NCI-H524 treated with DMSO at 0.1 percent for 48 hours (cell line): Measurements from ENCODE around the gene FYB1.

Experiments used
- DNase-seq: peaks from one replicate; lab custom pipeline; 2025; lab: John Stamatoyannopoulos, UW

Gene FYB1

DNA sequence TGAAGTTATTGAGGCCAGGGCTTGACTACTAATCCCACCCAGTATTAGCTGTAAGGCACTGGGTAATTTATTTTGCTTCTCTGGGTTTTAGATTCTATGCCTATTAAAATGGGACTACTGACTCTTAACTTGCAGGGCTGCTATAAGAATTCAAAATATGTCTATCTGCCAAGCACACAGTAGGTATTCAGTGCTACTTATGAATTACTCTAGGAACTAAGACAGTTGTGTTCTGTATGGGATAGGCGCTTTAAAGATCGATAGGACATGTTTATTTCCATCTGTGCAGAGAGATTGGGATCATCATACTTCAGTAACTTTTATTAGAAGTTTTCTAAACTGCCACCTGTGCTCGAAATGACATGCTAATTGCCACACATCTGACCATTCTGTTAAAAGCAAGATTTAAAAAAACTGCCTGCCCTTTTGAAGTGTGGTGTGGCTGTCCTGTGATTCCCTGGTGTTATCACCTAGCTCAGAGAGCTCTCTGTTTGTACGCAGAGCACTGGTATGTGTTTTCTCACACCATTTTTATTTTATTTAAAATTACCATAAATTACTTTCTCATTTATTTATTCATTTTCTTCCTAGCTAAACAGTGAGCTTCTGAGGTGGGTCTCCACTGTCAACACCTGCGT is 58.7 kb downstream of the FYB1 start:
- DNase-seq, result no peak

DNA sequence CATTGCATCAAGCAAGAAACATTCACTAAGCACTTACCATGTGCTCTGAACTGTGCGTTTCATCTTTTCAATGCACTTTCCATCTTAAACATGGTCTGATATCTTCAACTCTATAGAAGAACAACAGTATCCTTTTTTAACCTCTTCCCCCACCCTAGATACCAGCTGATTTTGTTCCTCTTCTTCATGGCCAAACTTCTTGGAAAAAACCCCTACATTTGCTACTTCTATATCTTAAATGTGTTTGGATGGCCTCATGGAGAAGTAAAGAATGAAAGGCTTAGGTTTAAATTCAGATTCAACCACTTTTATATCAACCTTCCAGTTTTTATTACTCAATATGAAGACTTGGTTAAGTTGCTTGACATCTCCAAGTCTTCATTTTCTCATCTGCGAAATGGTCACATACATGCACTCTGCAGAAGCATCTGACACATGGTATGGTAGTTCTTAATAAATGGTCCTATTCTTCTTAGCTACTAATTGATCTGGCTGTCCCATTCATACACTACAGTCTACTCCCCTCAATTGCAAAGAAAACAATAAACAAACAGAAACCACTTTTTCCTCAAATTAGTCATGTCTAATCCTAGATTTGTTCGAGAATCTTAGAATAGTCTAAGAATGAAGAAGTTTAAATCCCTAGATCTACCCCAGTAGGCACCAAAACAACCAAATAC is 59.4 kb downstream of the FYB1 start:
- DNase-seq, result no peak

DNA sequence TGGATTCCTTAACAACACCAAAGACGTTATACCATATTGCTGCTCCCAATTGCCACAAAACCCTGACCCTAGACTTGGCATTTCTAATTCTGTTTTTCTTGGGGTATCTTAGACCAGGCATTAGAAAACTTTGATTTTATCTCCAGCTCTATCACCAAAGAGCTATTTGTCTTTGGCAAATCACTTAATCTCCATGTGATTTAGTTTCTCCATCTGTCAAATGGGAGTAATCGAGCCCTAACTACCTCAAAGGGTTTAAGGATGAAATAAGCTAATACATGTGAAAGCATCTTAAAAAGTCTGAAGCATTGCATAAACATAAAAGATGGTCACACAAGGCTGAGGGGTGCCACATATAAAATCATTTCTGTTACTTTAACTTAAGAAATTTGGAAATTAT is 60.6 kb downstream of the FYB1 start:
- DNase-seq, result no peak

DNA sequence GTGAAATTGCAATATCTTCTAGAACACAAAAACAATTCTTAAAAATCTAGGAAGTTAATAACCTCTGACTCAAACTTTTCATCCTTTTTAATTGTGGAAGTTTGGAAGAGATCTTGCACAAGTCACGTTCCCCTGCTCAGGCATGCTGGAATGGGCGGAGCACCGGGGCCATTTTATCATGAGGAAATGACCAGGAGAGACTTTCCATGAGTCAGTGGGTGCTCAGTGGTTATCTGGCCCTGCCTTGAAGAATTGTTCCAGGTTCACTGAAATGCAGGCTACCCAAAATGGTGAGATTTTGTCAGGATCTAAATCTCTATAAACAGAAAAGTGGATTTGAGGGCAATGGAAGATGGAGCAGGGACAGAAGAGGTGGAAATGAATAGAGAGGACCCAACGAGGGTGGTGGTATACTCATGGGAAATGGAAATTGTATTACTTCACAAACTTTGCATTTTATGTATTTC is 61.2 kb downstream of the FYB1 start:
- no peak for DNase-seq

DNA sequence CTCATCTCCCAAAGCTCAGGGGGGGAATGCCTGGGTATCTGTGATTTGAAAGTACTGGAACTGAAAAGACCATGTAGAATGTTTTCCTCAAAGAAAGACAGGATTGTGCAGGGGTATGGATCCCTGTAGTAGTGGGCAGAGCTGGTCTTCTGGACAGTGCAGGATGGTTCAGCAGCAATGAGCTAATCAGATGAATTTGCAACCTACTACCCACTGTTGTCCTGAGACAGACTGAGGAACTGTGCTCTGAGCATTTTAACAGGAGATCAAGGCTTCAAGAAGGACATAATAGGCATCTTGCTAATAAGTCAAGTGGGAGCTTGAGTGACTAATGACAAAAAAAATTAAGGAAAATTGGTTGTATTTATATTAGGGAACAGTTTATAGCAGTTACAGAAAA is 61.7 kb downstream of the FYB1 start:
- DNase-seq, result no peak

DNA sequence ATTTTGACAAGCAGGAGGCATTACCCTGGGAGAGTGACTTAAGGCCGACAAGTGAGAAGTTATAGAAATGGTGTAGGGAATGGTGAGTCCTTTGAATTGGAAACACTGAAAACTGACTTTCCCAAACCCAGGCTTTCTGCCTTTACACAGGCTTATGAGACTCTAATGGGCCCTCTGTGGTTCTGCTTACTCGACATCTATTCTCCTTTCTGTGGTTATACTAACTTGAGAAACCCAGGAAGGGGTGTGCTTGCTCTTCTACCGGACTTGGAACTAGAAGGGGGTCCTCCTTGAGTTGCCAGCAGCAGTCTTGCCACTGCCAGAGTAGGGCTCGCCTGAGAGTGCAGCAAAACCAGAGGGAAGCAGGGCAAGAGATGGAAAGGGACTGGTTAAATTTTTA is 63.3 kb downstream of the FYB1 start:
- no peak for DNase-seq

DNA sequence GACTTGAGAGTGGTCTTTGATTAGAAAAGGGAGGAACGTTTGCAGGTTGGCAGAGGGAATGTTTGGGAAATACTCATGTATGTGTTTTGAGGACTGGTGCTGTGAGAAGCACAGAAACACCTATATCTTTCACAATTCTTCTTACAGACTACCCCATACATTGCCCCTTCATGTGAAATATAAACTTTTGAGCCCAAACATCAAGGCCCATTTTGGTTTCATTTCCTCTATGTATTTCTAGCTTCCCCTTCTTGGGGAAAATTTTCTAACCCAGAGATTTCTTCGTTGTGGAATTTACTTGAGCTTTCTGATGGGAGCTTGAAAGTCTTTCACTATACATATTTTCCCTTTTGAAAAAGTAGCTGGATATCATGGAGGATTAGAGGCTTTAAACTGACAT is 67.6 kb downstream of the FYB1 start:
- DNase-seq, result no peak

DNA sequence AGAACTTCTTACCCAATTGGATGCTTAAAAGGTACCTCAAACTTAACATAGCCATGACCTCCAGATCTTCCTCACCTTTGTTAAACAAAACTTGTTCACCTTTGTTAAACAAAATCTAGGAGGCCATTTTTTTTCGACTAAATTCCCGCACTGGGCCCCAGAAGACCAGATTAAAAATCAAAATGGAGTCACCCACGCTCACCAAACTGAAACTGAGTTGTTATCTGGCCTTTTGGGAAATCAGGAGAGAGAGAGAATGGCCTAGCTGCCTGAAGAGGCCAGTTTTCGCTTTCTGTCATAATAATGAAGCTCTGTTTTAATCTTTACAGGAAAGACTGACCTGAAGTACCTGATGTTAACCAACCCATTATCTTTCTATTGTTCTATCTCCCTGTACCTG is 69.4 kb downstream of the FYB1 start:
- DNase-seq, result no peak

DNA sequence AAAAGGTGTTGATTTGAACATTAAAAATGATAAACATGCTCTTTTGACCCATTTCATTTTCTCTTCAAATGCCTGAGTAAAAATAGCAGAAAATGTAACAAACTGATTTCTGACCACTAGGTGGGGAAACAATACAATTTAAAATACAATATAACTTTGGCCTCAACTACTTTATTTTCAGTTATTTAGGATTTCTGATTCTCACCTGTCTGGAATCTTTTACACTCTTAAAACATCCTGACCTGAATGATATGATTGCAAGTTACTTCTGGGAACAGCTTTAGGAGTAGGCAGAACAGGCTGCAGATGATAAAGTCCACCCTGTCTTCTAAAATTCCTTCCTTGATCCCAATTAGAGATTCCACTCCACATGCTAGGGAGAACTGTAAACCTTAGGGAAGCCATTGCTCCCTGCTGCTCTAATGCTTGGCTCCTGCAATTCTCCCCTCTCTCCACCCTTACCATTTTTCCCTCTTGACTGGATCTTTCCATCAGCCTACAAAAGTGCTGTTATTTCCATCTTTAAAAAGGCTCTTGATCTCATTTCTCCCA is 70.3 kb downstream of the FYB1 start:
- DNase-seq, result no peak

DNA sequence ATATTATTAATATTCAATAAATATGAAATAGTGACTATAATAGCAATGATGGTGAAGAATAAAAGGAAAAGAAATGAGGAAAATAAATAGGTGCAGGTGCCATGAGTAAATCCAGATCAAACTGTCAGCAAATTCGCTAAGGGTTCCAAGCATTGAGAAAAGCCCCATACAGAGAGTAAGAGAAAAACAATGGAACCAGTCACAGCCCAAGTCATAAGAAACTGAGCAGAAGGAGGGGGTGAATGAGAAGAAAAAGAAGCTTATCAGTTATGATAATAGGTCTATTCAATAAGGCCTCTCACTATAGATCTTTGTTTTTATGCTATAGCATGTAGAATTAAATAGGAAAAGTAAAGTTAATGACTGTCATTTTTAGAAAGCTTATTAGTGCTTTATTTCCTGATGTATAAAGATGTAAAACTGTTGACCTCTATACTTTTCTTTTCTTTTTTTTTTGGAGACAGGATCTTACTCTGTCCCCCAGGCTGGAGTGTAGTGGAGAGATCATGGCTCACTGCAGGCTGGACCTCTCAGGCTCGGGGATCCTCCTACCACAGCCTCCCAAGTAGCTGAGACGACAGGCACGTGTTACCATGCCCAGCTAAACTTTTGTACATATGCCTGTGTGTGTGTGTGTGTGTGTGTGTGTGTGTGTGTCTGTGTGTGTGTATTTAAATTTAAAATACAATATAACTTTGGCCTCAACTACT is 72.4 kb downstream of the FYB1 start:
- DNase-seq, result no peak

DNA sequence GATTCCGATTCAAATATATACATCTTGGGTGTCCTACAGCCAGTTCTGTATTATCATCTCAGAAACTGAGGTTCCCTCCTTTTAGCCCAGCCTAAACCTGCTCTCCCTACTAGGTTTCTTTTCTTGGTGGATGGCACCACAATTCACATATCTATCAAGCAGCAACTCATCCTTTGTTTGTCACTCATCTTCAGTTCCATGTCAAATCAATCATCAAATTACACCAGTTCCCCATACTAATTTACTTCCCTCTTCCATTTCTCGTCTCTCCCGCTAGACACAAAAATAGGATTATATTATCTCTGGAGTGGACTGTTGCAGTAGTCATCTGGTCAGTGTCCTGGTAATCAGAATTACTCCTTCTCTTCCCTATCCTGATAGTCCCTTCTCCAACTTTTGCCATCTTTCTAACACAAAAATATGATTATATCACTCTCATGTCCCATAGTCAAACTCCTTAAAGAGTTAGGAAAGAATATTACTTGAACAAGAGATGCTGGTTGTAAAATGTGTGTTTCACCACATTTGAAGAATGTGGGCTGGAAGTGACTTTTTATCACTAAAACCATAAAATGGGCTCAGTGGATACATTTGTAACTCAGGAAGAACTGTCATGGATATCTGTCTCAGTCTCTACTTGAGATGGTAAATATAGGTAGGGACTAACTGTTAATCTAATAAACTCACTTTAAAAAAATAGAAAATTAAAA is 76.1 kb downstream of the FYB1 start:
- no peak for DNase-seq

DNA sequence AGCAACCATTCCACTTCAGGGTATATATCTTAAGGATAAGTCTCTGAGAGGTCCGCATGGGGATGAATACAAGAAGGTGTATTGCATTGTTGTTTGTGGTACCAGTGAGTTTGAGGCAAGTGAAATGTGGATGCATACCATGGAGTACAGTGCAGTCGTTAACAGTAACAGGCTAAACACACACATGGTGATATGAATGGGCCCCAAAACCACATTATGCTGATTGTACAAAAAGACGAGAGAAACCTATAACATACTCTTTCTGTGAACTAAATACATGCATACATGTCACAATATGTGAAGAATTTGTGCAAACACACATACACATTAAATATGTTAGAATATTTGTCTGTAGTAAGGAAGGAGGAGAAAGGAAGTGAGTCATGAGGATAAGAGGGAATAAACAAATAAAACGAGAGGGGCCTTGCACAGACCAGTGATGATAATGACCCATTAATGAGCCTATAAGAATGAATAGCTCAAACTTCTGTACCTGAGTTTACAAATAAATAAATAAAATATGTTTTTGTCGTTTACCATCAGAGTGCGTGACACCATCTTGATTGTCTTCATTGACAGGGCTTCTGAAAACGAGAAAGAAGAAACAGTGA is 78.7 kb downstream of the FYB1 start:
- no peak for DNase-seq

DNA sequence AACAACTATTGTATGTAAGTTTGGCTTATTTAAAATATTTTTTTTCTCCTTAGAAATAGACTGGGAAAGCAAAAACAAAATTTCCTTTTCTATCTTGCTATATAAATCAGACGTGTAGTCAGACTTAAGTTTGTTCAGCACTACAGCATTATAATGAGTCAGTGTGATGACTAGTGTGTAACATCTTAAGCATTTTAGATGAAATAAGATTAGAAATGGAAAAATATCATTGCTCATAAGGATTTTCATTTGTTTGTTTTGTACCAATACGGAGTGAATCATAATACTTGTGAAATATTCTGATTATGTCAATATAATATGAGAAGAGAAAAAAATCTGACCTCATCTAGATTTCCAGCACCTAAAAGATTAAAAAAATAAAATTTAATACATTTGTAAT is 80.5 kb downstream of the FYB1 start:
- DNase-seq, result no peak

DNA sequence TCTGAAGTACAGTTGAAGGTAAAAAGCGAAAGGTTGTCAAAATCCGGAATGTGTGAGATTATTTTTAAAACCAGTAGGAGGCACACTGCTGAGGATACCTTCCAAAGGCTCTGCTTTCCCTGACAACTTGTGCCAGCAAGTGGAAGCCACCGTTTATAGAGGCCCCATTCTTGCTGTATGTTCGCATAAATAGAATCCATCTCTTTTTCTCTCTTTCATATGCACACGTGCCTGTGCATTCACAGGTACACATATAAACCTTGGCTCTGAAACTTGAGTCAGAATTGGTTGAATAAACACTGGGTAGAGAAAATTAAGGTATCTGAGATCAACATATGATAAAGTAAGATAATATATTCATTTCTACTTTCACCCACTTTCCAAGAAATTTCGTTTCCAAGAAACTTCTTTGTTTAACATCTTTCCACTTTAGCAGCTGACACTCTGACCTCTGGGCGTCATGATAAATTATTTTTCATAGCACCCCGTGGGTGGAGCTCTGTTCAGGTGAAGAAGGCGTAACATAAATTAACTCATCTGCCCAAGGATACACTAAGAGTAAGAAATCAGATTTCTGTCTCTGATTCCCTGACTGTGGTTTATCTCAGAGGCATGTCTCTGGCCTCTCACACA is 81.4 kb downstream of the FYB1 start:
- DNase-seq, result no peak

DNA sequence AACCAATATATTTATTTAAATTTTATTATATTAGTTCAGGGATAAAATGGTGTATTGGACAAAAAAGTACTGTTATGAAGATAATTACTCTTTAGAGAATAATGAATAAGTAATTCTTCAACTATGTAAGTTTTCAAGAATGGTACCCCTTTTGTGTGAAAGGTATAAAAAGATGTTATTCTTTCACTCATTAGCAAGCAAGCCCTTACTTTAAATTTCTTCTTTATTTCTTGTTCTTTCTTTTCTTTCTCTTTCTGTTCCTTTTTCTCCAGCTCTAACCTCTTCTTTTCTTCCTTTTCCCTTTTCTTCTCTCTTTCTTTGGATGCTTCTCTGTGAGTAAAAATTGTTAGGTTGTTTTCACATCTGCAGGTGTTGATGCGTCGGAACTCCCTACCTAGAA is 82.0 kb downstream of the FYB1 start:
- no peak for DNase-seq

DNA sequence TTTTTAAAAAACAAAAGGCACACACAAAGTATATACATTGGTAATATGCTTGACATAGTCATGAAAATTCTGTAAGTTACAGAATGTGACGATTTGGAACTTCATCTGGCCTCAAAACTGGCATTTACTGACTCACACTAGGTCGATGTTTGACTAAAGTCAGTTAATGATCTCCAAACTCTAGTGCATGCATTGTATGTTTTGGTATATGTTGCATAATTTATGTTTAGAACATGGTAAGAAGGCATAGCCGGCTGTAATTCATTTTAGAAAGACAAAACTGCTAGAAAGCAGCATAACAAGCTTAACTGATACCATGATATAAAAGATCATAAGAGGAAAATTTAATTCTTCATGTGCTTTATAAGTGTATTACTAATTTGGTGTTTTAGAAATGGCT is 86.6 kb downstream of the FYB1 start:
- no peak for DNase-seq

DNA sequence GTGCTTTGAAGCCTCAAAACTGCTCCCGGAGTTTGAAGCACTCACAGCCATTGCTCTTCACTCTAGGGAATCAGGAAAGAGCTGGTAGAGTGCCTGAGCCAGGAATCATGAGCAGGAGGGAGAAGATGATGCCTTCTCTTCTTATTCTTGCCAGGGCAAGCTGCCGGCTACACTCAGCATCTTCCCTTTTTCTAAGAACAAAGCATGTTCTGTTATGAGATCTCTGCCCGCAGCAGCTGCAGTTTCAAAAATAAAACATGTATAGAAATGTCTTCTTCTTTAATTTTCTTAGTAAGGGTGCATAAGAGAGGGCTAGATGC is 87.3 kb downstream of the FYB1 start:
- DNase-seq, result no peak

DNA sequence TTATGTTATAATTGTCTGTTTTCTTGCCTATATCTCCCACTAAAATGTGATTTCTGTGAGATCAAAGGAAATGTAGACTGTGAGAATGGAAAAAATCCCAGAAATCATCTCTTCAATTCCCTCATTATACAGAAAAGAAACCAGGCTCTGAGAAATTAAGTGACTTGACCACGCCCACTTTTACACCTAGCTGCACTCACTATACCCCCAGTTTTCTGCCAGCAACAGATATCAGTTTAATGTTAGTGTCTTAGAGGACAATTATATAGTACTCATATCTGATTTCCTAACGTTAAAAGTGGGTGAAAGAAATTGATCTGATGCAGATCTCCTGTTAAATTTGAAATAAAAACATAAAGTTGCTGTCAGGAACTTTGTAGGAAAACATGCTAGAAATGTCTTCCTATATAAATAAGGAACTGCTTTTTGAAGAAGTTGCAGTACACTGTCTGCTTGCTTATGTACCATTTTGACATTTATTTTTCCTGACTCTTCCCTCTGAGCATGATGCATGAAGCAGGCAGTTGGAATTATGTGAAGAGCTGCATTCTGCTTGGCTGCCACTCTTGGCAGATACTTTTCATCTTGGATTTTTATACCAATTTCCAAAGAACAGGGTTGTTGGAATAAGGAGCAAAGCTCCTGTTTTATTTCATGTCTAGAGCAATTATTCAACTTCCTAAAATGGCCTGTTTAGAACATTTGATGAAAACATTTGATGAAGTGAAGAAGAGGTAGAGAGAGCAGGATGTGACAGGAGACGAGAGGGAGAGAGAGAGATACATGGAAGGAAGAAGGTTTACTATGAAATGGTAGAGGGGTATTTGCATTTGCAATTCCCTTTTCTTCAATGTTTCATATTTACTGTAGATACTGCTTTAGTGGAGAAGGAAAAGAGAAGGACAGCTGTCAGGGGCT is 87.9 kb downstream of the FYB1 start:
- no peak for DNase-seq

DNA sequence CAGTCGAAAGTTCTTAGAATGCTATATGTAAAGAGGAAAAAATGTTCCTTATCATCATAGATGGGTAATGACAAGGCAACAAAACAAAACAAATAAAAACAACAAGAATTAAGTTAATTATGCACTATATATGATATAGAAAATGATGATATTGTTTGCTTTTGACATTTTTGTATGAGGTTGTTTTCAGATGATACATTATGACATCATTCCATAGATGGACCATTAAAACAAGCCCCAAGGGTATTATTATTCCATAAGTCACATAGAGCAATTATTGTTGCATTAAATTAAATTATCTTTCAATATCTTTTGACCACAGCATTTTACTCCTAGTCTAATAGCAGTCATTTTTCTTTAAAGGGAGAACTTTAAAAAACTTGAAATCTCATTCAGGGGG is 88.6 kb downstream of the FYB1 start:
- DNase-seq, result no peak

DNA sequence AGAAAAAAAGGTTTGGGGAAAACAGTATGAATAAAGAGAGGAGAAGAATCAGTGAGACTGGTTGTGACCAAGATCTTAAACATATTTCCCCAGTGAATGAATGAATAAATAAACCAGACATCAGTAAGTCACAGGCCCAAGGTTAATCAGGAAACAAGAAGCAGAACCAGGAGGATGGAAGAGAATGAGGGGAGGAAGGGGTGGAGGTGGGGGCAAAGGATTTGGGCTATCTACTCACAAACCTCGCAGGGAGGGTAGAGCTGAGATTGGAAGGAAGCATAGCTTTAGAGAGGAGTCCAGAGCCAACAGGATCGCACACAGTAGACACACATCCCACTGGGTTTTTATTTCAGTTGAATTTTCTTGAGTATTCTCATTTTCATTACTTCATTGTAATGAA is 97.4 kb downstream of the FYB1 start:
- DNase-seq, result no peak

DNA sequence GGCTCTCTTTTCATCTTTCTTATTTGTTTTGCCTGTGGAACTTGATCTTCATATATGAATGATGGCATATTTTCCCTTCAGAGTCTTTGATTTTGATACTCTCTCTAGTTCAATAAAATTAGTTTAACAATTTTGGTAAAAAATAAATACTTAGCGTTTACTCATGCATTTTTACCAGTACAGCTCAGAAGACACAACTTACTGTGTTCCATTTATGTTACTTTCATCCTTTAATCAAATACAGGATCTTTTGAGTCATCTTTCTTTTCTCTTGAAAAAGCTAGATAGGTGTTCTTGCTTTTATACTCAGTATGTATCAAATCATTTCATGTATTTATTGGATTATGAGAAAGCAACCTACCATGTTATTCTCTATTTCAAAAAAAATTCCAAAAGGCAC is 98.0 kb downstream of the FYB1 start:
- no peak for DNase-seq
